ENCODE results near the gene IDNK. TPM values are rescaled to one million over a fixed set of nuclear protein-coding genes. Genes with fewer than 3 reads are reported as not detected.

Gene IDNK
- total RNA-seq, 4 donors from 2014 or later = 7.4 to 17.2 (median 9.4) TPM

DNA sequence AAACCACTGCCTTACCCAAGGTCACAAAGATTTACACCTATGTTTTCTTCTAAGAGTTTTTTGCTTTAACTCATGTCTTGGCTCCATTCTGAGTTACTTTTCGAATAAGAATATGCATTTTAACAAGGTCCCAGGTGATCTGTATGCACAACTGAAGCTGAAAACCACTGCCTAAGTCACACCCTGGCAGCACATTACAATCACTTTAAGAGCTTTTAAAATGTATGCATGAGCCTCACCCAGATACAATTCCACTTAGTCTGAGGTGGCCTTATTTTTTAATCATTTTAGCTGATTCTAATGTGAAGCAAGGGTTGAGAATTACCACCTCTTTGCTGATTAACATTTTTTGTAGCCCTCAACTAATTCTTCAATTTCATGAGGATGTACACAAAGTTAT is 29.5 kb downstream of the IDNK start:
- Histone ChIP-seq H3K27ac (no peak overlapping the region), H3K27me3 (no peaks in the 10 kb centered on the region), H3K4me1 (no peaks in the 10 kb centered on the region), H3K9me3 (no peaks in the 10 kb centered on the region), H3K36me3 (peaks cover 8 to 12% of the 10 kb centered on the region in 2 donors), H3K4me3 (replicated peaks in 1 of 3) (no peak overlapping the region)
- intact Hi-C loops (cut with DNase I) = no loop called here
- DNase-seq = no peak
- no peak for TF ChIP-seq POLR2A (IDR thresholded peaks at IDR 0.05)
- TF ChIP-seq CTCF (IDR thresholded peaks at IDR 0.05) = no peak
- WGBS, 2 donors = 92 to 93% methylated on average over 1 of the region's 1 CpG

DNA sequence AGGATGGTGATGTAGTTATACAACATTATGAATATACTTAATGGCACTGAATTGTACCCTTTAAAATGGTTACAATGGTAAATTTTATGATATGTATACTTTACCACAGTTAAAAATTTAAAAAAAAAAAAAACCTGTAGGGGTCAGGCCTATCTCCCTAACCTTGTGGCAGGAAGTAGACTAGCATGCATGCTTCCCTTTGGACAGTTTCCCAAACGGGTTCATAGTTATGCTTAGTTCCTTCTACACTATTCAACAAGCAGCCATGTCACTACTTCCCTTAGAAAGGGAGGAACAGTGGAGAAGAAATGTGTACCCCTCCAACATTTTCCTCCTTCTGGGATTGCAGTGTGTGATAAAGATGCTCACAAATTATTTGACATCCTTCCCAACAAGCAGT is 32.5 kb downstream of the IDNK start:
- DNase-seq = no peak
- no peaks in the 10 kb centered on the region for H3K9me3 ChIP-seq
- no peak overlapping the region for H3K27ac ChIP-seq
- H3K27me3 ChIP-seq = no peaks in the 10 kb centered on the region
- no peak for TF ChIP-seq CTCF (IDR thresholded peaks at IDR 0.05)
- no peak for TF ChIP-seq POLR2A (IDR thresholded peaks at IDR 0.05)
- 75 to 82% methylated on average over 1 of the region's 1 CpG for WGBS, 2 donors
- no peaks in the 10 kb centered on the region for H3K4me1 ChIP-seq
- H3K4me3 ChIP-seq (replicated peaks in 1 of 3) = no peak overlapping the region
- intact Hi-C loops (cut with DNase I) = no loop called here
- peaks cover 22 to 30% of the 10 kb centered on the region in 2 donors for H3K36me3 ChIP-seq

DNA sequence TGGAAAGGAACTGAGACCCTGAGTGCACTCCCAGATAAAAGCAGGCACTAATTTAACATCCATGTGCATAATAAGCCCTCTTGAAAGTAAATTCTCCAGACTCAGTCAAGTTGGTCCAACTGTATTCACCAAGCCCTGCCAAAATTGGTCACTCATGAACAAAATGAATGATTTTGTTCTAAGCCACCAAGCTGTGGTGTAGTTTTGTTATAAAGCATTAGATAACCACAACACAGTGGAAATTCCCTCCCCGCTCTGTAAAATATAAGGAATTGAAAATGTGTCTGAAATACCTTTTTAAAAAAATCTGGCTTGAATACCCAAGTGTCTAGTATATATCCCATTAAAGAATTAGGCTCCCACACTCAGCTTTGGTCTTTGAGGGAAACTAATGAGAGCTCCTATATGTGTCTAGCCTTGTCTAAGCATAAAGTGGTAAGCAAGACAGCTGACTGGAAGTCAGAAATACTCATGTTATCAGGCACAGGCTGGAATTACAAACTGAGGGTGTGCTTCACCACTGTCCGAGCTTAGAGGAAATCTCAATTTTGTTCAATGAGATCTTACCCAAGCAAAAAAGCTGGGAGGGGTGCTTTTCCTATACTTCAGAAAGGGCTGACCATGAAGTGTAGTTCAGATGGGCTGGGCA is 33.2 kb downstream of the IDNK start:
- 93 to 100% methylated on average over 2 of the region's 2 CpGs for WGBS, 2 donors

DNA sequence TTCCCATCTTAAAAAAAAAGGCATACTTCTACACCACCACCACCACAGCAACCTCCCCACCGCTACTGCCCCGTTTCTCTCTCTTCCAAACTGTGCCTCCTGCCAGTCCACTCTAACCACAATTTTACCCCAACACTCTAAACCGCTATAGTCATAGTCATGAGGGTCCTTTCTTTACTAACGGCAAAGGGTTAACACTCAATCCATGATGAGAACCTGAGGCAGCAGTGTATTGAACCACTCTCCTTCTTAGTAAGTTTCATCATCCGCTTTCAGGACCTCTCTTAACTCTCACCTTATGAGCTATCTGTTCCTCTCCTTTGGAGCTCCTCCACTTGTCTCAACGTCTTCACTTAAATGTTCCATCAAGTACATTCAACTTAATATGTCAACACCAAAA is 34.0 kb downstream of the IDNK start:
- intact Hi-C loops (cut with DNase I) = no loop called here
- no peak for TF ChIP-seq POLR2A (IDR thresholded peaks at IDR 0.05)
- no peak for TF ChIP-seq CTCF (IDR thresholded peaks at IDR 0.05)
- Histone ChIP-seq H3K27me3 (no peaks in the 10 kb centered on the region), H3K4me1 (no peaks in the 10 kb centered on the region), H3K27ac (no peak overlapping the region), H3K9me3 (no peaks in the 10 kb centered on the region), H3K4me3 (replicated peaks in 1 of 3) (no peak overlapping the region), H3K36me3 (peaks cover 25 to 38% of the 10 kb centered on the region in 2 donors)
- WGBS, 2 donors = 84 to 87% methylated on average over 6 of the region's 6 CpGs
- DNase-seq = no peak

More for the DNA sequence above, 33.2 kb downstream of the IDNK start:
- DNase-seq = no peak
- intact Hi-C loops (cut with DNase I) = no loop called here
- Histone ChIP-seq H3K36me3 (peaks cover 26 to 35% of the 10 kb centered on the region in 2 donors), H3K4me1 (no peaks in the 10 kb centered on the region), H3K4me3 (replicated peaks in 1 of 3) (no peak overlapping the region), H3K9me3 (no peaks in the 10 kb centered on the region), H3K27me3 (no peaks in the 10 kb centered on the region), H3K27ac (no peak overlapping the region)
- TF ChIP-seq POLR2A (IDR thresholded peaks at IDR 0.05) = no peak
- TF ChIP-seq CTCF (IDR thresholded peaks at IDR 0.05) = no peak

DNA sequence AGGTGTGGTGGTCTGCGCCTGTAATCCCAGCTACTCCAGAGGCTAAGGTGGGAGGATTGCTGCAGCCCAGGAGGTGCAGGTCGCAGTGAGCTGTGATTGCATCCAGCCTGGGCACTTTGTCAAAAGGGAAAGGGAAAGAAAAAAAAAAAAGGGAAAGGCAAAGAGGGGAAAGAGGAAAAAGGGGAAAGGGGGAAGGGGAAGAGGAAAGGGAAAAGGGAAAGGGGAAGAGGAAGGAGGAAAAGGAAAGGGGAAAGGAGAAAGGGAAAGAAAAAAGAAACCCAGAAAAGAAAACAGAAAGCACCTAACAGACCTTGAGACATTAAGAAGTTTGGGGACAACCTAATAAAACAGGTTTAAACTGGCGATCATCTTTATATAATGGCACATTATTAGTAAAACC is 40.0 kb downstream of the IDNK start:
- no peaks in the 10 kb centered on the region for H3K27me3 ChIP-seq
- H3K9me3 ChIP-seq = no peaks in the 10 kb centered on the region
- H3K4me3 ChIP-seq (replicated peaks in 1 of 3) = no peak overlapping the region
- peaks cover 45 to 48% of the 10 kb centered on the region in 2 donors for H3K36me3 ChIP-seq
- 98 to 99% methylated on average over 3 of the region's 3 CpGs for WGBS, 2 donors
- no peak for TF ChIP-seq CTCF (IDR thresholded peaks at IDR 0.05)
- H3K27ac ChIP-seq = no peak overlapping the region
- no peak for DNase-seq
- intact Hi-C loops (cut with DNase I) = no loop called here
- H3K4me1 ChIP-seq = peaks cover 0 to 7% of the 10 kb centered on the region in 2 donors
